Neural cell (in vitro differentiated cells): Measurements from ENCODE around the gene DNAJA1.
A peak's percentile ranks its signal among the peaks of the same experiment; 100 is the strongest.

ENCODE experiments used
- CTCF ChIP-seq: fragments of 450-650 bp; IDR thresholded peaks from 2 replicates; pipeline ENCODE4 v1.5.1; 2014; ENCODE audit warnings: antibody characterized with exemption, mild to moderate bottlenecking, moderate library complexity; ENCODE audit not compliant: poor library complexity, severe bottlenecking
- MXI1 ChIP-seq: fragments of 450-650 bp; conservative IDR thresholded peaks from 2 replicates; pipeline ENCODE4 v1.6.1; 2014; ENCODE audit warnings: antibody characterized with exemption, mild to moderate bottlenecking; ENCODE audit not compliant: poor library complexity, severe bottlenecking
- POLR2AphosphoS5 ChIP-seq: IDR thresholded peaks from 2 replicates; pipeline ENCODE4 v1.6.1; 2012

GRCh38 chr9:33044677-33045282, 19.7 kb downstream of the DNAJA1 start:
- peak; percentile 20 for TF ChIP-seq CTCF
- TF ChIP-seq POLR2AphosphoS5 = no peak
- TF ChIP-seq MXI1 = no peak
